Natural killer cell (primary cell): ENCODE measurements around the gene OR51V1. TPM values are rescaled to one million over a fixed set of nuclear protein-coding genes. Genes with fewer than 3 reads are reported as not detected.

Experiments
- ATAC-seq, 3 donors: fragments of 150-1000 bp in 2 of 3; fragments of 200-7000 bp in 1 of 3; cut with Tn5 transposase; 1 replicate in 1 of 3; 2 replicates in 2 of 3; pipeline ENCODE4 v1.10.0; 2021; ENCODE audit warnings: mild to moderate bottlenecking in 2 of 3, moderate library complexity in 2 of 3
- DNase-seq, 2 donors: peaks; one replicate each; pipeline versions ENCODE4 v3.0.0 to v3.0.0-alpha.2; 2013 to 2021; ENCODE audit warnings: mixed read lengths in 1 of 2
- H3K27ac ChIP-seq: one replicate; pipeline ENCODE4 v1.5.1; 2013; ENCODE audit warnings: mild to moderate bottlenecking, low read length
- H3K27me3 ChIP-seq: one replicate; pipeline ENCODE4 v1.6.1; 2013; ENCODE audit warnings: low read length; ENCODE audit not compliant: control insufficient read depth, insufficient read depth
- H3K36me3 ChIP-seq: one replicate; pipeline ENCODE4 v1.6.1; 2013; ENCODE audit warnings: low read length; ENCODE audit not compliant: control insufficient read depth, insufficient read depth
- H3K4me1 ChIP-seq: one replicate; pipeline ENCODE4 v1.6.1; 2013; ENCODE audit warnings: low read length; ENCODE audit not compliant: control insufficient read depth, insufficient read depth
- H3K4me3 ChIP-seq: one replicate; pipeline ENCODE4 v1.5.1; 2013; ENCODE audit warnings: low read length
- H3K9me3 ChIP-seq: one replicate; pipeline ENCODE4 v1.6.1; 2013; ENCODE audit warnings: low read length; ENCODE audit not compliant: control insufficient read depth, insufficient read depth
- H3K27ac Mint-ChIP-seq, 2 donors: one replicate each; pipeline ENCODE4 v1.8.0; 2022; ENCODE audit warnings: mild to moderate bottlenecking in 2 of 2, mixed read lengths in 2 of 2, moderate library complexity in 1 of 2
- H3K27me3 Mint-ChIP-seq, 2 donors: one replicate each; pipeline ENCODE4 v1.8.0; 2022; ENCODE audit warnings: low read depth in 2 of 2, mixed read lengths in 2 of 2
- H3K36me3 Mint-ChIP-seq: one replicate; pipeline ENCODE4 v1.8.0; 2022; ENCODE audit warnings: mixed read lengths
- H3K4me1 Mint-ChIP-seq, 2 donors: one replicate each; pipeline ENCODE4 v1.8.0; 2022; ENCODE audit warnings: mixed read lengths in 2 of 2
- H3K4me3 Mint-ChIP-seq: one replicate; pipeline ENCODE4 v1.8.0; 2022; ENCODE audit warnings: mild to moderate bottlenecking, moderate library complexity, mixed read lengths
- H3K9me3 Mint-ChIP-seq, 2 donors: one replicate each; pipeline ENCODE4 v1.8.0; 2022; ENCODE audit warnings: mixed read lengths in 2 of 2
- CTCF ChIP-seq: fragments of 200-600 bp; IDR thresholded peaks from one replicate; pipeline ENCODE4 v1.8.0; 2022; ENCODE audit warnings: antibody characterized with exemption
- WGBS: methylation state at CpG from one replicate; pipeline ENCODE4 v1.1.7; 2013; ENCODE audit warnings: missing lambda C conversion rate; ENCODE audit not compliant: insufficient coverage; 5-methylcytosine and 5-hydroxymethylcytosine counted together
- intact Hi-C: fragments of 100-400 bp; cut with micrococcal nuclease; formaldehyde crosslinking; loops from one replicate; pipeline ENCODE4 v1.14.2; 2022
- total RNA-seq, 4 donors: library from RNA; stranded (reverse); fragments of 120-200 nt in 1 of 4; gene quantifications; one replicate each; pipeline versions ENCODE4 v1.2.3 to v1.2.4, GENCODE V29; 2013 to 2022

The OR51V1 gene
- total RNA-seq, 3 donors from 2014 or later (not counting 1 experiment from before 2014, with no cell fraction given) = not detected

GRCh38 chr11:5232821-5233220 lies 32.3 kb upstream of the OR51V1 start:
- H3K9me3 Mint-ChIP-seq = peaks cover 0 to 2% of the 10 kb centered on the region in 2 donors
- no peaks in the 10 kb centered on the region for H3K9me3 ChIP-seq
- no peak overlapping the region for H3K27ac Mint-ChIP-seq
- intact Hi-C loops = no loop called here
- H3K4me1 Mint-ChIP-seq = no peaks in the 10 kb centered on the region
- WGBS = 100% methylated on average over 2 of the region's 2 CpGs
- H3K36me3 Mint-ChIP-seq = no peaks in the 10 kb centered on the region
- H3K4me3 ChIP-seq = no peak overlapping the region
- ATAC-seq = no peak
- H3K36me3 ChIP-seq = no peaks in the 10 kb centered on the region
- no peak for TF ChIP-seq CTCF
- peaks cover 5 to 7% of the 10 kb centered on the region in 2 donors for H3K27me3 Mint-ChIP-seq
- H3K27me3 ChIP-seq = no peaks in the 10 kb centered on the region
- no peak overlapping the region for H3K4me3 Mint-ChIP-seq
- no peaks in the 10 kb centered on the region for H3K4me1 ChIP-seq
- no peak for DNase-seq
- no peak overlapping the region for H3K27ac ChIP-seq

GRCh38 chr11:5232176-5232575 lies 31.7 kb upstream of the OR51V1 start:
- H3K27ac Mint-ChIP-seq = no peak overlapping the region

GRCh38 chr11:5231111-5231510 lies 30.6 kb upstream of the OR51V1 start:
- intact Hi-C loops = no loop called here
- H3K9me3 ChIP-seq = no peaks in the 10 kb centered on the region
- Mint-ChIP-seq H3K36me3 (no peaks in the 10 kb centered on the region), H3K9me3 (peaks cover 0 to 2% of the 10 kb centered on the region in 2 donors), H3K4me3 (no peak overlapping the region), H3K27me3 (peaks cover 4 to 5% of the 10 kb centered on the region in 2 donors), H3K27ac (no peak overlapping the region), H3K4me1 (no peaks in the 10 kb centered on the region)
- no peaks in the 10 kb centered on the region for H3K27me3 ChIP-seq
- H3K4me3 ChIP-seq = no peak overlapping the region
- whole genome bisulfite sequencing = 62% methylated on average over 2 of the region's 2 CpGs
- H3K36me3 ChIP-seq = no peaks in the 10 kb centered on the region
- no peak for TF ChIP-seq CTCF
- no peak overlapping the region for H3K27ac ChIP-seq
- H3K4me1 ChIP-seq = no peaks in the 10 kb centered on the region
- no peak for DNase-seq
- no peak for ATAC-seq

More at GRCh38 chr11:5232176-5232575, 31.7 kb upstream of the OR51V1 start:
- ATAC-seq (no peak), DNase-seq (no peak)
- Mint-ChIP-seq H3K4me1 (no peaks in the 10 kb centered on the region), H3K27me3 (peaks cover 4 to 5% of the 10 kb centered on the region in 2 donors), H3K4me3 (no peak overlapping the region), H3K9me3 (peaks cover 0 to 2% of the 10 kb centered on the region in 2 donors), H3K36me3 (no peaks in the 10 kb centered on the region)
- H3K27me3 ChIP-seq = no peaks in the 10 kb centered on the region
- TF ChIP-seq CTCF = no peak
- WGBS = 79% methylated on average over 3 of the region's 3 CpGs
- no peak overlapping the region for H3K4me3 ChIP-seq
- intact Hi-C loops = no loop called here
- H3K36me3 ChIP-seq = no peaks in the 10 kb centered on the region
- no peak overlapping the region for H3K27ac ChIP-seq
- no peaks in the 10 kb centered on the region for H3K9me3 ChIP-seq
- H3K4me1 ChIP-seq = no peaks in the 10 kb centered on the region

GRCh38 chr11:5230266-5230665 lies 29.8 kb upstream of the OR51V1 start:
- intact Hi-C loops = no loop called here
- no peak for TF ChIP-seq CTCF
- H3K36me3 ChIP-seq = no peaks in the 10 kb centered on the region
- H3K27me3 ChIP-seq = no peaks in the 10 kb centered on the region
- H3K9me3 ChIP-seq = no peaks in the 10 kb centered on the region
- no peak overlapping the region for H3K27ac Mint-ChIP-seq
- ATAC-seq (no peak), DNase-seq (no peak)
- no peaks in the 10 kb centered on the region for H3K4me1 Mint-ChIP-seq
- H3K27me3 Mint-ChIP-seq = peaks cover 0 to 2% of the 10 kb centered on the region in 2 donors
- WGBS = 100% methylated on average over 1 of the region's 1 CpG
- no peak overlapping the region for H3K4me3 ChIP-seq
- H3K36me3 Mint-ChIP-seq = no peaks in the 10 kb centered on the region
- H3K27ac ChIP-seq = no peak overlapping the region
- H3K4me1 ChIP-seq = no peaks in the 10 kb centered on the region
- peaks cover 0 to 2% of the 10 kb centered on the region in 2 donors for H3K9me3 Mint-ChIP-seq
- H3K4me3 Mint-ChIP-seq = no peak overlapping the region
